Limb (tissue), 2 donors: ENCODE measurements around the gene KANK2.

Experiments used
- DNase-seq, 2 donors: peaks; one replicate each; pipeline ENCODE4 v3.0.0-alpha.2; 2016; ENCODE audit errors: extremely low spot score in 2 of 2

KANK2 gene

GRCh38 chr19:11225815-11226214 lies 28.5 kb upstream of the KANK2 start:
- no peak for DNase-seq

GRCh38 chr19:11225172-11225571 lies 27.8 kb upstream of the KANK2 start:
- no peak for DNase-seq

- DNase-seq: no peak
Measured at GRCh38 chr19:11224429-11224828, 27.1 kb upstream of the KANK2 start.

GRCh38 chr19:11223200-11223599 lies 25.9 kb upstream of the KANK2 start:
- DNase-seq: no peak

- no peak for DNase-seq
Measured at GRCh38 chr19:11221082-11221598, 23.8 kb upstream of the KANK2 start.

GRCh38 chr19:11214387-11214786 lies 17.0 kb upstream of the KANK2 start:
- DNase-seq: no peak

GRCh38 chr19:11210656-11210928 lies 13.2 kb upstream of the KANK2 start:
- DNase-seq: no peak

GRCh38 chr19:11209839-11210655 lies 12.7 kb upstream of the KANK2 start:
- no peak for DNase-seq

- DNase-seq: no peak
Measured at GRCh38 chr19:11208561-11209471, 11.5 kb upstream of the KANK2 start.

- DNase-seq: no peak
Measured at GRCh38 chr19:11205939-11206570, 8.7 kb upstream of the KANK2 start.

GRCh38 chr19:11204943-11205349 lies 7.6 kb upstream of the KANK2 start:
- DNase-seq: no peak

- DNase-seq: no peak
Measured at GRCh38 chr19:11204076-11204602, 6.8 kb upstream of the KANK2 start.

GRCh38 chr19:11203194-11204075 lies 6.1 kb upstream of the KANK2 start:
- DNase-seq: peak; percentile 25 to 71

- DNase-seq: no peak
Measured at GRCh38 chr19:11202488-11203193, 5.3 kb upstream of the KANK2 start.

GRCh38 chr19:11201791-11202190 lies 4.4 kb upstream of the KANK2 start:
- no peak for DNase-seq

- DNase-seq: no peak
Measured at GRCh38 chr19:11200931-11201330, 3.6 kb upstream of the KANK2 start.

- DNase-seq: no peak
Measured at GRCh38 chr19:11200015-11200574, 2.8 kb upstream of the KANK2 start.

- no peak for DNase-seq
Measured at GRCh38 chr19:11199517-11199916, 2.2 kb upstream of the KANK2 start.

- DNase-seq: no peak
Measured at GRCh38 chr19:11198769-11199424, 1.6 kb upstream of the KANK2 start.
